ELF-1 (cell line): Measurements from ENCODE around the gene TMEM178B.

Source experiments
- DNase-seq: peaks from one replicate; pipeline ENCODE4 v3.0.0-alpha.2; 2016; ENCODE audit warnings: low read depth, low spot score

Gene TMEM178B

GRCh38 chr7:141221007-141221612 lies 147.2 kb downstream of the TMEM178B start:
- peak; percentile 18 for DNase-seq

- DNase-seq: no peak
Observed at GRCh38 chr7:141225916-141226618, 152.2 kb downstream of the TMEM178B start.

GRCh38 chr7:141227454-141227853 lies 153.6 kb downstream of the TMEM178B start:
- DNase-seq: peak; percentile 32

GRCh38 chr7:141228482-141228881 lies 154.6 kb downstream of the TMEM178B start:
- no peak for DNase-seq

GRCh38 chr7:141231018-141231792 lies 157.3 kb downstream of the TMEM178B start:
- DNase-seq: peak; percentile 55

GRCh38 chr7:141232286-141233051 lies 158.6 kb downstream of the TMEM178B start:
- DNase-seq: no peak

GRCh38 chr7:141234335-141235105 lies 160.7 kb downstream of the TMEM178B start:
- no peak for DNase-seq

GRCh38 chr7:141235656-141236055 lies 161.8 kb downstream of the TMEM178B start:
- DNase-seq: no peak

GRCh38 chr7:141238596-141239243 lies 164.9 kb downstream of the TMEM178B start:
- DNase-seq: no peak

- no peak for DNase-seq
Observed at GRCh38 chr7:141239661-141240060, 165.8 kb downstream of the TMEM178B start.

- no peak for DNase-seq
Observed at GRCh38 chr7:141242568-141242967, 168.7 kb downstream of the TMEM178B start.

- no peak for DNase-seq
Observed at GRCh38 chr7:141243368-141243767, 169.5 kb downstream of the TMEM178B start.

- no peak for DNase-seq
Observed at GRCh38 chr7:141244435-141244834, 170.6 kb downstream of the TMEM178B start.

- DNase-seq: no peak
Observed at GRCh38 chr7:141246426-141246825, 172.6 kb downstream of the TMEM178B start.

- no peak for DNase-seq
Observed at GRCh38 chr7:141251180-141251579, 177.3 kb downstream of the TMEM178B start.

GRCh38 chr7:141251957-141252356 lies 178.1 kb downstream of the TMEM178B start:
- DNase-seq: no peak

GRCh38 chr7:141257597-141257996 lies 183.7 kb downstream of the TMEM178B start:
- no peak for DNase-seq

GRCh38 chr7:141258559-141258958 lies 184.7 kb downstream of the TMEM178B start:
- DNase-seq: no peak

- no peak for DNase-seq
Observed at GRCh38 chr7:141262101-141263090, 188.5 kb downstream of the TMEM178B start.
